Heart left ventricle (tissue), 13 donors: ENCODE data around the gene C3orf52.

Source experiments
- POLR2A ChIP-seq, 2 donors: fragments of 450-650 bp; IDR thresholded peaks; one replicate each; pipeline ENCODE4 v1.6.1; 2017; ENCODE audit warnings: antibody characterized with exemption in 2 of 2, mild to moderate bottlenecking in 2 of 2, moderate library complexity in 2 of 2
- TF ChIP-seq, protein P1 (sequence below), 12 donors: fragments of 200-600 bp; sonication (generic) in 4 of 12; IDR thresholded peaks; one replicate each; pipeline versions ENCODE4 v1.5.0 to v1.8.0; 2018 to 2022; ENCODE audit warnings: antibody characterized with exemption in 12 of 12, mild to moderate bottlenecking in 5 of 12
- donor health status: ischemic (EF 13 %, LVEDD 7.1; RV severe dilation, severe dysfunction).
- donor health status: DM: no; HTN: yes; CAD: no.
- donor health status: DM: no; HTN: no; CAD: no.
- donor health status: ischemic (EF 25% LVEDD 6.9; RV normal size, moderate dysfunction).
- donor health status: ischemic (EF 25% LVEDD 5.7; RV mildly dilated, moderate dysfunction).
- donor health status: ischemic (EF 35%, LVEDD 5.7; RV mildly dilated, moderate dysfunction).
- donor health status: nonischemic (EF 11% LVEDD 7.7; RV severe dilation, severe dysfunction).
- donor health status: DM: yes; HTN: yes; CAD: no.
- donor health status: PGD.
- donor health status: ischemic (EF 29% LVEDD 5.4; RV normal size, mild dysfunction).
- donor health status: nonischemic (EF 23%, LVEDD 6.1; RV moderate dilation, normal function).

DNA sequence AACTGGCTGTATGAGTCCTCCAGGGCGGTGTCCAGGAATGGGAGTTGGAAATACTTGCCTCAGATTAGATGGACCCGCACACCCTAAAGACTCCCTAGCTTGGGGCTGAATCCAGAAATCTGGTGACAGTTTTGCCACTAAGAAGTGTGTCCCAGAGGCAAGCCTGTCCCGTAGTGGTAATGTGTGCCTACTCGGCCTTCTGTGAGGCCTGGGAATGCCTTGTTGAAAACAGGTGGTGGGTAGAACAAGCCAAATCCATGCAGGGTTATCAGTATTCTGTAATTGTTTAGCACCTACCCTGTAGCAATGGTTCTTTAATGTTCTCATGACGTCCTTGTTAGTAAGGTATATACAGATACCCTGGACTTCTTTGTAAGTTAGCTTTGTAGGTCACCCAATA lies 1.6 kb downstream of the C3orf52 start:
- TF ChIP-seq, protein P1, sequence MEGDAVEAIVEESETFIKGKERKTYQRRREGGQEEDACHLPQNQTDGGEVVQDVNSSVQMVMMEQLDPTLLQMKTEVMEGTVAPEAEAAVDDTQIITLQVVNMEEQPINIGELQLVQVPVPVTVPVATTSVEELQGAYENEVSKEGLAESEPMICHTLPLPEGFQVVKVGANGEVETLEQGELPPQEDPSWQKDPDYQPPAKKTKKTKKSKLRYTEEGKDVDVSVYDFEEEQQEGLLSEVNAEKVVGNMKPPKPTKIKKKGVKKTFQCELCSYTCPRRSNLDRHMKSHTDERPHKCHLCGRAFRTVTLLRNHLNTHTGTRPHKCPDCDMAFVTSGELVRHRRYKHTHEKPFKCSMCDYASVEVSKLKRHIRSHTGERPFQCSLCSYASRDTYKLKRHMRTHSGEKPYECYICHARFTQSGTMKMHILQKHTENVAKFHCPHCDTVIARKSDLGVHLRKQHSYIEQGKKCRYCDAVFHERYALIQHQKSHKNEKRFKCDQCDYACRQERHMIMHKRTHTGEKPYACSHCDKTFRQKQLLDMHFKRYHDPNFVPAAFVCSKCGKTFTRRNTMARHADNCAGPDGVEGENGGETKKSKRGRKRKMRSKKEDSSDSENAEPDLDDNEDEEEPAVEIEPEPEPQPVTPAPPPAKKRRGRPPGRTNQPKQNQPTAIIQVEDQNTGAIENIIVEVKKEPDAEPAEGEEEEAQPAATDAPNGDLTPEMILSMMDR (IDR thresholded peaks at IDR 0.05): no peak
- TF ChIP-seq POLR2A (IDR thresholded peaks at IDR 0.05): no peak
